ENCODE measurements around the gene STARD3.
A peak's percentile ranks its signal among the peaks of the same experiment; 100 is the strongest.

Gene STARD3

DNA sequence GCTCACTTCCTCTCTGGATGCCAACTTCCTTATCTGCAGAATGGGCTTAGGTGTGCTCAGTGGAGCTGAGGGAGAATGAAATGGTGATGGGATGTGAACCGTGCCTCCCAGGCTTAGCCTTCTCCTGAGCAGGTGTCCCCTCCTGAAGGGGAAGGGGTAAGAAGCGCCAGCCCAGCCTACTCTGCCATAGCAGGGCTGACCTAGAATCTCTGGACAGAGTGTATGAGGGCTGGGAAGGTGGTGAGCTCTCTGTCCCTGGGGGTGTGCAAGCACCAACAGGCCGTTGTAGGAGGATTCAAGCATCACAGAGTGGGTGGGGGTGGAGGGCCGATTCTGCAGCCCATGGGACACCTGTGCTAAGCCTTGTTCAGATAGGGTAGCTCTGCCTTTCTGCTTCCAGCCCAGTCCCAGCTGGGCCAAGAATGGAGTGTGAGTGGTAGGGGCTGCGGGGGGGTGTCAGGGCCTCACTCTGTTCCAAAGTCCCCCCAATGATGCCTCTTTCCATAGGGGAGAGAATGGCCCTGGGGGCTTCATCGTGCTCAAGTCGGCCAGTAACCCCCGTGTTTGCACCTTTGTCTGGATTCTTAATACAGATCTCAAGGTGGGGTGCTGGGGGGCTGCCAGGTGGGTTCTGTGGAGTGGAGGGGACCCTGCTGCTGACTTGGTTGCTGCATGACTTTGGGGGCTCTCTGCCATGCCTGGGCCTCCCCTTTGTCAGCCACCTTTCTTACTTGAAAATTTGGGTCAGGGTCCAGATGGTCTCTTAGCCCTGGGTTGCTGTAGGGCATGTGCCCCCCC is 25.0 kb downstream of the STARD3 start:
- DNase-seq = no peak

DNA sequence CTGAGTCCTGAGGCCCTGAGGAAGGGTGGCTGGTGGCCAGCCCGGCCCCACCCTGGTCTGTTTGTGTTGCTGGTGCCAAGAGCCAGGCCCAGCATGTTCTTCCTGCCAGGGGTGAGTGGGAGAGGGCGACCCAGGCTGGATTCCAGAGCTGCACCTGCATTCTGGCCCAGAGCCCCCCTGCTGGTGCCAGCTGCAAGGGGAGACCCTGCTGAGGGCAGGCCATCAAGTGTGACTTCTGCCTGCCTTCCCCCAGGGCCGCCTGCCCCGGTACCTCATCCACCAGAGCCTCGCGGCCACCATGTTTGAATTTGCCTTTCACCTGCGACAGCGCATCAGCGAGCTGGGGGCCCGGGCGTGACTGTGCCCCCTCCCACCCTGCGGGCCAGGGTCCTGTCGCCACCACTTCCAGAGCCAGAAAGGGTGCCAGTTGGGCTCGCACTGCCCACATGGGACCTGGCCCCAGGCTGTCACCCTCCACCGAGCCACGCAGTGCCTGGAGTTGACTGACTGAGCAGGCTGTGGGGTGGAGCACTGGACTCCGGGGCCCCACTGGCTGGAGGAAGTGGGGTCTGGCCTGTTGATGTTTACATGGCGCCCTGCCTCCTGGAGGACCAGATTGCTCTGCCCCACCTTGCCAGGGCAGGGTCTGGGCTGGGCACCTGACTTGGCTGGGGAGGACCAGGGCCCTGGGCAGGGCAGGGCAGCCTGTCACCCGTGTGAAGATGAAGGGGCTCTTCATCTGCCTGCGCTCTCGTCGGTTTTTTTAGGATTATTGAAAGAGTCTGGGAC is 25.8 kb downstream of the STARD3 start:
- DNase-seq = no peak

DNA sequence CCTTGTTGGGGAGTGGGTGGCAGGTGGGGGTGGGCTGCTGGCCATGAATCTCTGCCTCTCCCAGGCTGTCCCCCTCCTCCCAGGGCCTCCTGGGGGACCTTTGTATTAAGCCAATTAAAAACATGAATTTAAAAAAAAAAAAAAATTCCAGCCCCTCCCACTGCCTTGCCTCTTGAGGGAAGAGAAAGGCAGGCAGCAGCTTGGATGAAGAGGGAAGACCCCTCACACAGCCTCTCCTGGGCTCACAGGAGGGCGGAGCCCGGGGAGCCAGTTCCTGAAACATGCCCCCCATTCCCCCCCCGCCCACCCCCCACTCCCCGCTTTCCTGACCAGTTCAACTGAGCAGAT is 26.4 kb downstream of the STARD3 start:
- no peak for DNase-seq

DNA sequence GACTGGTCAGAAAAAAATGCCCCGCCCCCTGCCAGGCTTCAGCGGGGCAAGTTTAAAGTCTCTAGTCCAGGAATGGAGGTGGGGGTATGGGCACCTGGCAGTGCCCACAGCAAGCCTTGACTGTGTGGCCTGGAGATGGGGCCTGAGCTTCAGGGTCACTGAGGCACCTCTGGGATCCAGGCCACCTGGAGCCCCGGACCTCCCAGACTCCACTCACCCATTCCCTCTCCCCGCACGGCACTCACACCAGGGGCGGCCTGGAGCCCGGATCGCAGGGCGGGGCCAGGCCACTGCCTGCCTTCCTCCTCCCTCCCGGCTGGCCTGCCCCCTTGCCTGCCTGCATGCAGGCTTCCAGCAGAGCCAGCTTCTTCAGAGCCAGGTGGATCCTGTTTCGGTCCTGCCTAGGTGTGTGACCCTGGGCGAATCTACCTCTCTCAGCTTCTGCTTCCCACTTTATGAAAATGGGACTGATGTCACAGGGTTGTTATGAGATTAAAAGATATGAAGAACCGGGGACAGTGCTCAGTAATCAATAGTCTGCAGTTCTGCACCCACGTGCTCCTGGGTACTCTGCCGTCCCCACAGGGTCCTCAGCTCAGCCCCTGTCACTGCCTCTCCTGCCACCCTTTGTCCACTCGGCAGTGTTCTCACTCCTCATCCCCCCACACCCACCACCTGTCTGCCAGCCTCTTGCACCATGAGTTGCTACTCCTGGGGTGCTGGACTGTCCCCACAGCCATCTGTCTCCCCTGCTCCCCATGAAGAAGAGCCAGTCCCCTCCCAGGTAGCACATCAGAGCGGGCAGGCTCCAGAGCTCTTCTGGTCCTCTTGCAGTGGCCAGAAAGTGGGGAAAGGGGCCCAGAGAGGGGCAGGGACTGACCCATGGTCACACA is 27.0 kb downstream of the STARD3 start:
- no peak for DNase-seq

DNA sequence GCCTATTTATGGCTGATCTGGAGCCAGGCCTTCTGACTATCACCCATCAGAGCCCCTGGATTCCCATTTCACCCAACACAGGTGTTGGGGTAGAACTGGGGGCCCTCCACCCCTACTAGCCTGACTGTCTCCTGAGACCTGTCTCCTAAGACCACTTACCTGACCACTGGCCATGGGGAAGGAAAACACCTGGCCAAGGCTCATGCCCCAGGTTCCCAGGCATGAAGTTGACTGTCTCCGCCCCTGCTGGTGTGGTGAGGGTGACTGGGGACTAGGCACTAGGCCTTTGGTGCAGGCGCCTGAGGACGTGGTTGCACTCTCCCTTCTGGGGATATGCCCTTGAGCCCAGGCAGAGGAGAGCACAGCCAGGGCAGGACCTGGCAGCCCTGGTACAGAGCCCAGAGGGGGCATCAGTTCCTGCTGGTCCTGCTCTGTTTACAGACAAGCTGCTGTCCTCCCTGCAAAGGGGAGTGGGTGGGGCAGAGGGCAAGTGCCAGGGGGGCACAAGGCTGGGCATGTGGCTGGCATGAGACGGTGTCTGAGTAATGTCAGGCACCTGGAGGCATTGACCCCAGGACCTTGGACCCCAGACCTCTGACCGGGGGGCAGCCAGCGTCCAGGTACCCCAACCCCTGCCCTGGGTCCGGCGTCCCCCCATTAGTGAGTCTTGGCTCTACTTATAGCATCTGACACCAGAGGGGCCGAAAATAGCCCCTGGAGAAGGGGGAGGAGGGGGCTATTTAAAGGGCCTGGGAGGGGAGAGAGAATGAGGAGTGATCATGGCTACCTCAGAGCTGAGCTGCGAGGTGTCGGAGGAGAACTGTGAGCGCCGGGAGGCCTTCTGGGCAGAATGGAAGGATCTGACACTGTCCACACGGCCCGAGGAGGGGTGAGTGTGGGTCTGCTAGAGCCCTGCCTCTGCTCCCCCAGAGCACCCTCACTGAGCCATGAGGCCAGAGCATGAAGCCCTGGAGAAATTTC is 27.9 kb downstream of the STARD3 start, which contains the start of gene TCAP:
TCAP (plus strand) TSS at position 769 of the 981 bp plus-strand sequence; CDS start at position 780, 11 bp downstream.
- peak; percentile 12 for DNase-seq

DNA sequence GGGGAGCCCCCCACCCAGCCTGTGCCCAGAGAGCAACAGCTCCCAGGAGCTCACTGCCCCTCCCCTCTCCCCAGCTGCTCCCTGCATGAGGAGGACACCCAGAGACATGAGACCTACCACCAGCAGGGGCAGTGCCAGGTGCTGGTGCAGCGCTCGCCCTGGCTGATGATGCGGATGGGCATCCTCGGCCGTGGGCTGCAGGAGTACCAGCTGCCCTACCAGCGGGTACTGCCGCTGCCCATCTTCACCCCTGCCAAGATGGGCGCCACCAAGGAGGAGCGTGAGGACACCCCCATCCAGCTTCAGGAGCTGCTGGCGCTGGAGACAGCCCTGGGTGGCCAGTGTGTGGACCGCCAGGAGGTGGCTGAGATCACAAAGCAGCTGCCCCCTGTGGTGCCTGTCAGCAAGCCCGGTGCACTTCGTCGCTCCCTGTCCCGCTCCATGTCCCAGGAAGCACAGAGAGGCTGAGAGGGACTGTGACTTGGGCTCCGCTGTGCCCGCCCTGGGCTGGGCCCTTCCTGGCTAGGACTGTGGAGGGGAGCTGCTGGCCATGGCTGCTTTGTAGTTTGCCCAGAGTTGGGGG is 28.8 kb downstream of the STARD3 start:
- DNase-seq = peak; percentile 72

DNA sequence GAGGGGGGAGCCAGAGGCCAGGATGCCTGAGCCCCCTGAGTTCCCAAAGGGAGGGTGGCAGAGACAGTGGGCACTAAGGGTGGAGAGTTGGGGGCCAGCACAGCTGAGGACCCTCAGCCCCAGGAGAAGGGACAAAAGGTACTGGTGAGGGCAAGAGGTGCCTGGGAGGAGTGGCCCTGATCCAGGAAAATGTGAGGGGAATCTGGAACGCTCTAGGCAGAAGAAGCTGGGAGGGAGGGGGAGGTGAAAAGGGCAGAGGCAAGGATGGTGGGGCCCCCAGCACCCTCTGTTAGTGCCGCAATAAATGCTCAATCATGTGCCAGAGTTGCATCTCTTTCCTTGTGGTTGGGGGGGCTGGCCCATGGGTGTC is 29.3 kb downstream of the STARD3 start:
- no peak for DNase-seq

DNA sequence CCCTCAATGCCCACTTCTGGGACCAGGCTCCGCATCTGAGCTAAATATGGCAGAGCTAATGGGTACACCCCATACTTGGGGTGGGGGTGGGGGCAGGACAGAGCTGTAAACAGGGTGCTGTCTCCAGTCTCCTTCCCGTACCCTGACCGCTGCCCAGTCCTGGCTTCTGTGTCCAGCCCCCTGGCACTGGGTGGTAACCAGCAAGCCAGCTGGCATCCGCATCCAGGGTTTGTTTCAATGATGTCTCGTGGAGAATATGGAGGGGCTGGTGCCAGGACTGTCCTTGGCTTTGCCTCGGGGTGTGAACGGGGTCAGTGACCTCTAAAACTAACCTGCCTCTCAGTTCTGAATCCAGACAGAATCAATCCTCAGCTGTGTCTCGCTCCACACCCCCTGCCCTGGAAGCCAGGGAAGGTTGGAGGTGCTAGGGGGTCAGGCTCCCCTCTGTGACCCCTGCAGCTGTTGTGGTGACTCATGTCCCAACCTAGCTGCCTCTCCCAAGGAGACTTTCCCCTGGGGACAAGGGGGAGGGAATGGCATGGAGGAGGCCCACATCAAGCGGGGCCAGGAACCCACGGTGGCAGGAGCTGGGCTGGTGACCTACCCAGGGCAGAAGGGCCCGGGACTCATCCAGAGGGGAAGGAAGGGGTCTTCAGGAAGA is 29.8 kb downstream of the STARD3 start:
- DNase-seq = no peak

DNA sequence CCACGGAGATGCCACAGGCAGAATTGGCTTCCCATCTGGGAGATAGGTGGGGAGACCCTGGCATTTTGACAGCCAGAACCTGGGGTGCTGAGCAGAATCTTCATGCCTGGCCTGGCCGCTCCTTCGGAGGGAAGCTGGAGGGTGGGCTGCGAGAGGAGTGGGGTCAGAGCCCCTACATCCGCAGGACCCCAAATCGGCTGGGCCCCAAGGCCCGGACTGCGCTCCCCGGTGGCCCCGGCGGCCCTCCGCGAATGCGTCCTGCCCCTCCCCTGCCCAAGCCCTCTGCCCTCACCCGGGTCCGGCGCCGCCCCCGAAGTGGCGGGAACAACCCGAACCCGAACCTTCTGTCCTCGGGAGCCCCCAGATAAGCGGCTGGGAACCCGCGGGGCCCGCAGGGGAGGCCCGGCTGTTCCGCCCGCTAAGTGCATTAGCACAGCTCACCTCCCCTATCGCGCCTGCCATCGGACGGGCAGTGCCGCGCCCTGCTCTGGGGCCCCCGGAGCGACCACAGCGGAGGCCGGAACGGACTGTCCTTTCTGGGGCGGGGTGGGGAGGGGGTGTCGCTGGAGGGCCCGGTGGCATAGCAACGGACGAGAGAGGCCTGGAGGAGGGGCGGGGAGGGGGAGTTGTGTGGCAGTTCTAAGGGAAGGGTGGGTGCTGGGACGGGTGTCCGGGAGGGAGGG is 30.5 kb downstream of the STARD3 start:
- DNase-seq = peak; percentile 22

DNA sequence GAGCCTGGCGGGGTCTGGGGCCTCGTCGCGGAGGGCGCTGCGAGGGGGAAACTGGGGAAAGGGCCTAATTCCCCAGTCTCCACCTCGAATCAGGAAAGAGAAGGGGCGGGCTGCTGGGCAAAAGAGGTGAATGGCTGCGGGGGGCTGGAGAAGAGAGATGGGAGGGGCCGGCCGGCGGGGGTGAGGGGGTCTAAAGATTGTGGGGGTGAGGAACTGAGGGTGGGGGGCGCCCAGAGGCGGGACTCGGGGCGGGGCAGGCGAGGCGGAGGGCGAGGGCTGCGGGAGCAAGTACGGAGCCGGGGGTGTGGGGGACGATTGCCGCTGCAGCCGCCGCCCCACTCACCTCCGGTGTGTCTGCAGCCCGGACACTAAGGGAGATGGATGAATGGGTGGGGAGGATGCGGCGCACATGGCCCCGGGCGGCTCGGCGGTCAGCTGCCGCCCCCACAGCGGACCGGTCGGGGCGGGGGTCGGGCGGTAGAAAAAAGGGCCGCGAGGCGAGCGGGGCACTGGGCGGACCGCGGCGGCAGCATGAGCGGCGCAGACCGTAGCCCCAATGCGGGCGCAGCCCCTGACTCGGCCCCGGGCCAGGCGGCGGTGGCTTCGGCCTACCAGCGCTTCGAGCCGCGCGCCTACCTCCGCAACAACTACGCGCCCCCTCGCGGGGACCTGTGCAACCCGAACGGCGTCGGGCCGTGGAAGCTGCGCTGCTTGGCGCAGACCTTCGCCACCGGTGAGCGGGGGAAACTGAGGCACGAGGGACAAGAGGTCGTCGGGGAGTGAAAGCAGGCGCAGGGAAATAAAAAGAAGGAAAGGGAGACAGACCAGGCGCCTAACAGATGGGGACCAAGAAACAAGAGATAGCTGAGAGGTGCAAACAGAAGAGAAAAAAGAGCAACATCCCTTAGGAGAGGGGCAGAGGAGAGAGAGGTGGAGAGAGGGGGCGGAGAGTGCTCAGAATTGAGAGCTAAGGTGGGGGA is 31.3 kb downstream of the STARD3 start, which contains the start of gene PNMT:
PNMT (plus strand) TSS at position 509 of the 980 bp plus-strand sequence; CDS start at position 532, 23 bp downstream.
- DNase-seq = peak; percentile 81

DNA sequence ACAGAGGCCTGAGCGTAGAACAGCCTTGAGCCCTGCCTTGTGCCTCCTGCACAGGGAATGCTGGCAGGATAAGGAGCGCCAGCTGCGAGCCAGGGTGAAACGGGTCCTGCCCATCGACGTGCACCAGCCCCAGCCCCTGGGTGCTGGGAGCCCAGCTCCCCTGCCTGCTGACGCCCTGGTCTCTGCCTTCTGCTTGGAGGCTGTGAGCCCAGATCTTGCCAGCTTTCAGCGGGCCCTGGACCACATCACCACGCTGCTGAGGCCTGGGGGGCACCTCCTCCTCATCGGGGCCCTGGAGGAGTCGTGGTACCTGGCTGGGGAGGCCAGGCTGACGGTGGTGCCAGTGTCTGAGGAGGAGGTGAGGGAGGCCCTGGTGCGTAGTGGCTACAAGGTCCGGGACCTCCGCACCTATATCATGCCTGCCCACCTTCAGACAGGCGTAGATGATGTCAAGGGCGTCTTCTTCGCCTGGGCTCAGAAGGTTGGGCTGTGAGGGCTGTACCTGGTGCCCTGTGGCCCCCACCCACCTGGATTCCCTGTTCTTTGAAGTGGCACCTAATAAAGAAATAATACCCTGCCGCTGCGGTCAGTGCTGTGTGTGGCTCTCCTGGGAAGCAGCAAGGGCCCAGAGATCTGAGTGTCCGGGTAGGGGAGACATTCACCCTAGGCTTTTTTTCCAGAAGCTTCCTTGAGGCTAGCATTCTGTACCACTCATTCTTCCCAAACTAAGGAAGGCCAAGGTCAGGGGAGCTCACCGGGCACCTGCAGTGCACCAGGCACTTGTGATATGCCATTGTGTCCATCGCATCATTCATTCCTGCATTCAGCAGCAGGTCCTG is 33.2 kb downstream of the STARD3 start:
- no peak for DNase-seq

DNA sequence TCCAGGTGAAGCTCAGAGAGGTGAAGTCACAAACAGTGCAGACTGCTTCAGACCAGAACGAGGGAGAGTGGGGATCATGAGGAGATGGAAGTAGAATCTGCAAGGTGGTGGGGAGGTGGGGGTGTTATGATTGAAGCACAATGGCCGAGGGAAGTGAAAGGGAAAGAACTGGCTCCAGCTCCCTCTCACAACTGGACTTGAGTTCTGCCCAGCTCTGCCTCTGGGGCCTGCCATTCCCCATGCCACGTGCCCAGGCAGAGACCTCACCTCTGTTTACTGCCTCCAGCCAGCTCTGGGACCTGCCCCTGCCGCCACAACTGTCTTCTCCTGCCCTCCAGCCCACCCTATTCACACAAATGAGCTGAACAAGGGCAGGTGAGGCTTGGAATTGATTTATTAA is 33.8 kb downstream of the STARD3 start:
- no peak for DNase-seq

DNA sequence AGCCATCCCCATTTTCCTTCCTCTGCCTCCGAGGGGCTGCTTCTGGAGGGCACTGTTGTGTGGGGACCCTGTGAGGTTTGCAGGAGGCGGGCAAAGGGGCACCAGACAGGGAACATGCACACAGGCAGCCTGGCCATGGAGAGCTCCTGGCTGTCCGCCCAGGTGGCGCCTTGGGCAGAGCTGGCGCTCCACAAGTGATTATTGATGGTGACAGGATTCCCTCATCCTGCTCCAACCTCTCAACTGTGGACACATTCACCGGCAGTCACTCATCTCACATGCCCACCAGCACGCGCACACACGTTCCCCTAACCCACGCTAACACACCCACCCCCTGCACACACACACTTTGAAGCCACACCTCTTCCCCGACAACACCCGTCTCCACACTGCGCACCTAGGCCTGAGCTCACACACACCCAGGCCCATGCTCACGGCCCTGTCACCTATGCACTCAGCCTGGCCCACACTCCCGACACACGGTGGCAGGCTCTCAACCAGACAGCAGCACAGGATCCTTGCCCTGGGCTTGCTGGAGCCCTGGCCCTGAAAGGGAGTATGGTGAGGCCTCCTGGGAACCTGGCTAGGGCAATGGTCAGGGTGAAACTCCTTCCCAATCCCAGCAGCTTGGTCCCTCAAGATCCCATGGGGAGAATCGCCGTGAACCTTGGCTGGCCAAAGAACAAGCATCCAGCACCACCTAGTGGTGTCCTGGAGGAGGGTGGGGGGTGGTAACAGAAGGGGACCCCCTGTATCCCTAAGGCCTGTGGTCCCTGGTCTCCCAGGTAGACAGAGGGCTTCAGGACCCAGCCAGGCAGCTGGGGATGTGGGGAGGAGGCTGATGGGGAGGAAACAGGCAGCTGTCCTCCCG is 34.9 kb downstream of the STARD3 start:
- DNase-seq = peak; percentile 69

DNA sequence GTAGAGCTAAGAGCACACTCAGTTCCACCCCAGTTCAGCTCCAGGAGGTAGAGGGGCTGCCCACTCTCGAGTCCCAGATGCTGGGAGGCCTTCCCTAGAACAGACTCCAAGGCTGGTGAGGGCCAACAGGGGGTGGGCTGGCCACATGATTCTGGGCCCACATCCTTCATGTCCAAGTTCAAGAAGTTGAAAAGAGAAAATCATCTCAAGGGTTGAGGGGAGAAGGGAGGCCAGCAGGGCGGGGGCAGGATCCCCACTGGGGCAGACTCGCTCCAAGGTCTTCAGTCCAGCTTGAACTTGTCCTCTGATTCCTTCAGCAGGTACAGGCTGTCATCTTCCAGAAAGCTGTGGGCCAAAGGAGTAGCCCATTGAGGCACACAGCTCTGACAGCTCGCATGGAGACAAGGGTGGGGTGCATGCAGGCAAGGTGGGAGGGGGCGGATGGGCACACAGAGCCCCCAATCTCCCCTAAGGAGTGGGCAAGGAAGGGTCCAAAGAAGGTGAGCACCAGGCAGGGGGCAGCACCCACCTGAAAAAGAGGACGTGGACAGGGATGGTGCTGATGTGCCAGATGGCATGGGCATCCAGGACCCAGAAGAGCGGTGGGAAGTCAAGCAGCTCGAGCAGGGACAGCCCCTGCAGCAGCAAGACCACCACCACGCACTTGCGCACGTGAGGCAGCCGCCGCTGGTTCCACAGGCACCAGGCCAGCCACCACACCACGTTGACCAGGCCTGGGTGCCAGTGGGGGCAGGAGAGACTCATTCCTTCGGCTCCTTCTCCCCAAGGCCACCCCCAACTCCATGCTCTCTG is 35.8 kb downstream of the STARD3 start:
- no peak for DNase-seq

DNA sequence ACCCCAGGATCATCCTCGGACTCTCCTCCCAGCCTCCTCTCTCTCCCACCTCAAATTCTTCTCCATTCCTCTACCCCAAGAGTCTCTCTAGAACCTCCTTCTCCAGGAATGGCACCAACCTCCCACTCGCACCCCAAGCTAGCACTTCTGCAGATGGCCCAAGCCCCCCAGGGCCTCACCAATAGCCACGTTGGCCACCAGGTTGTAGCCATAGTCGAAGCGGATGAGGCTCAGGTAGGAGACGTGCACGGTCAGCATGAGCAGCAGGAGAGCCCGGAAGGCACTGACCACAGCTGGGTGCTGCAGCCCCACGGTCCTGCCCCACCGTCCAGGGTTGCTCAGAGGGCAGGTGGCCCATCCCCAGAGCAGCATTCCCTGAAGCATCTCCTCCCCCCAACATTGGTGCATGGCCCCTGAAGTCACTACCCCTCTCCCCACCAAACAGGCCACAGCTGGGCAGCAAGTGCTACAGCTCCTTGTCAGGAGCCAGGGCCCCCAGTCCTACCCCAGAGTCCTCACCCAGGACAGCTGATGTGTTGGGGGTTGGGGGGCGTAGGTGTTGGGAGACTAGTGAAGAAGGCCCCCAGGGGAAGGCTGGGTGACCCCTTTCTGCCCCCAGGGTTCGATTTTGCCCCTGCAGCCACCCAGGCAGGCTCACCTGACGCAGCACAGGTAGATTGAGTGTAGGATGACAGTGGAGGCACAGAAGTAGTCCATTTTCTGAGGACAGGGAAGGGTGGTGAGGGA is 36.6 kb downstream of the STARD3 start:
- no peak for DNase-seq
